Endothelial cell of umbilical vein (primary cell): Measurements from ENCODE around the gene LCNL1. TPM values are rescaled to one million over a fixed set of nuclear protein-coding genes. Genes with fewer than 3 reads are reported as not detected.

ENCODE experiments used
- BruUV-seq: library from RNA; stranded (reverse); fragments of 400-500 nt; replicated peaks from 2 replicates; lab custom pipeline; 2021; lab: Mats Ljungman, UMichigan
- CTCF ChIA-PET: fragments of 300-600, 350-600 bp; sonication (Branson Sonifier 250); formaldehyde crosslinking; loops from one replicate; lab custom pipeline; 2021; ENCODE audit warnings: antibody characterized with exemption, inconsistent platforms; lab: Charles Lee
- POLR2A ChIA-PET: fragments of 300-600, 350-600 bp; sonication (Branson Sonifier 250); formaldehyde crosslinking; loops from one replicate; lab custom pipeline; 2021; ENCODE audit warnings: antibody characterized with exemption, inconsistent platforms; lab: Charles Lee
- DNase-seq: peaks from one replicate; pipeline ENCODE4 v3.0.0-alpha.2; 2011; ENCODE audit warnings: low read depth, low spot score
- FAIRE-seq: peaks from 2 replicates; lab custom pipeline; 2011; peaks lifted over from hg19 to GRCh38; lab: Jason Lieb, UNC
- H2AFZ ChIP-seq: 2 replicates; pipeline ENCODE4 v1.6.0; 2012; ENCODE audit warnings: low read depth, low read length, control low read depth, inconsistent platforms
- H3K27ac ChIP-seq: 2 replicates; pipeline ENCODE4 v1.5.1; 2011; ENCODE audit warnings: low read depth, mild to moderate bottlenecking, control low read depth, low read length, moderate library complexity; ENCODE audit not compliant: insufficient read depth
- H3K27me3 ChIP-seq, 2 experiments: 2 replicates each; pipeline versions ENCODE4 v1.6.0 to v1.6.1; 2011; ENCODE audit warnings: low read length in 2 of 2, mixed read lengths in 1 of 2; ENCODE audit not compliant: control insufficient read depth in 2 of 2, insufficient read depth in 2 of 2
- H3K36me3 ChIP-seq, 2 experiments: 2 replicates in 1 of 2; 3 replicates in 1 of 2; pipeline ENCODE4 v1.5.1; 2011; ENCODE audit warnings: low read length in 2 of 2, mild to moderate bottlenecking in 1 of 2, moderate library complexity in 1 of 2; ENCODE audit not compliant: control insufficient read depth in 2 of 2, insufficient read depth in 2 of 2; ENCODE audit errors: extremely low read depth in 1 of 2
- H3K4me1 ChIP-seq: 3 replicates; pipeline ENCODE4 v1.5.1; 2011; ENCODE audit warnings: mild to moderate bottlenecking, low read length; ENCODE audit not compliant: control insufficient read depth, insufficient read depth; ENCODE audit errors: extremely low read depth
- H3K4me2 ChIP-seq: 2 replicates; pipeline ENCODE4 v1.6.1; 2011; ENCODE audit warnings: low read length, control low read depth, mixed read lengths; ENCODE audit not compliant: insufficient read depth
- H3K4me3 ChIP-seq, 3 experiments: fragments of 200-600 bp in 1 of 3; sonication (generic), shearing (Covaris generic) in 1 of 3; replicated peaks in 1 of 3; 2 replicates each; pipeline ENCODE4 v1.5.1; 2011 to 2016; ENCODE audit warnings: control low read depth in 3 of 3, low read length in 3 of 3, mild to moderate bottlenecking in 2 of 3, inconsistent platforms in 1 of 3, low read depth in 1 of 3, moderate library complexity in 1 of 3; ENCODE audit not compliant: insufficient read depth in 1 of 3
- H3K79me2 ChIP-seq: 2 replicates; pipeline ENCODE4 v1.6.0; 2012; ENCODE audit warnings: low read length, inconsistent platforms; ENCODE audit not compliant: control insufficient read depth, insufficient read depth
- H3K9ac ChIP-seq: replicated peaks from 2 replicates; pipeline ENCODE3; 2011; ENCODE audit warnings: low read length, control low read depth; ENCODE audit not compliant: insufficient read depth; ENCODE audit errors: extremely low read depth
- H3K9me1 ChIP-seq: replicated peaks from 3 replicates; pipeline ENCODE4 v1.6.0; 2011; ENCODE audit warnings: mild to moderate bottlenecking, low read length; ENCODE audit not compliant: control insufficient read depth, insufficient read depth; ENCODE audit errors: extremely low read depth
- H3K9me3 ChIP-seq: replicated peaks from 2 replicates; pipeline ENCODE4 v1.5.1; 2012; ENCODE audit warnings: low read length, inconsistent platforms; ENCODE audit not compliant: control insufficient read depth, insufficient read depth
- H4K20me1 ChIP-seq: replicated peaks from 2 replicates; pipeline ENCODE3; 2011; ENCODE audit warnings: mild to moderate bottlenecking, low read length; ENCODE audit not compliant: control insufficient read depth, insufficient read depth; ENCODE audit errors: extremely low read depth
- CTCF ChIP-seq, 2 donors: IDR thresholded peaks; 1 replicate in 1 of 2; 2 replicates in 1 of 2; pipeline ENCODE4 v1.5.1; 2011; ENCODE audit warnings: low read length in 2 of 2, mild to moderate bottlenecking in 2 of 2, moderate library complexity in 2 of 2, control low read depth in 1 of 2, inconsistent platforms in 1 of 2, low read depth in 1 of 2; ENCODE audit not compliant: insufficient read depth in 1 of 2; ENCODE audit errors: extremely low read depth in 1 of 2
- FOS ChIP-seq: IDR thresholded peaks from 2 replicates; pipeline ENCODE4 v1.6.1; 2011; ENCODE audit warnings: mild to moderate bottlenecking, low read length, moderate library complexity, borderline replicate concordance; ENCODE audit not compliant: insufficient read depth
- JUN ChIP-seq: IDR thresholded peaks from 2 replicates; pipeline ENCODE4 v1.6.1; 2011; ENCODE audit warnings: borderline replicate concordance, low read depth; ENCODE audit not compliant: insufficient read length, insufficient read depth
- POLR2A ChIP-seq: IDR thresholded peaks from 2 replicates; pipeline ENCODE4 v1.6.1; 2012; ENCODE audit warnings: low read depth, mild to moderate bottlenecking, control low read depth, low read length
- POLR2AphosphoS5 ChIP-seq: IDR thresholded peaks from 2 replicates; pipeline ENCODE4 v1.6.1; 2012; ENCODE audit warnings: low read depth, mild to moderate bottlenecking, control low read depth, low read length, moderate library complexity; ENCODE audit not compliant: insufficient read depth
- dilution Hi-C: fragments of 300-500 bp; cut with MboI; formaldehyde crosslinking; loops from one replicate; pipeline ENCODE4 v1.15.0; 2019; ENCODE audit warnings: low sequenced_read_pairs; ENCODE audit not compliant: extremely low pct_ligation_motif_present
- intact Hi-C: fragments of 100-400 bp; cut with micrococcal nuclease; formaldehyde crosslinking; loops from one replicate; pipeline ENCODE4 v1.10.0; 2022
- polyA plus RNA-seq, 4 experiments: library from polyadenylated mRNA; depleted of rRNA in 3 of 4; stranded (reverse) in 3 of 4; unstranded in 1 of 4; fragments of >200 nt; gene quantifications; 2 replicates each; pipeline versions ENCODE4 v1.2.1 to v1.2.3, GENCODE V29; 2011 to 2012; ENCODE audit warnings: missing spikeins in 1 of 4
- total RNA-seq: library from RNA; stranded (reverse); gene quantifications from 2 replicates; pipeline ENCODE4 v1.2.3, GENCODE V29; 2021
- TF ChIP-seq, protein P1 (sequence below): IDR thresholded peaks from 2 replicates; pipeline ENCODE4 v1.6.1; 2011; ENCODE audit not compliant: insufficient read depth, insufficient read length

The LCNL1 gene
- total and polyA plus RNA-seq, 2 donors (not counting 3 experiments of a cell fraction or from before 2014, with no cell fraction given) = not detected

- intact Hi-C loops (loop anchor here (5.0 kb wide), 1 partner anchor 72 kb away; the partner anchor contains the start of gene EDF1), dilution Hi-C loops (loop anchor here (25.0 kb wide), 1 partner anchor 127 kb away; the partner anchor contains the start of gene RABL6)
- H3K9me3 ChIP-seq = no peaks in the 10 kb centered on the region
- H3K27ac ChIP-seq = no peak overlapping the region
- no peaks in the 10 kb centered on the region for H4K20me1 ChIP-seq
- DNase-seq (no peak), FAIRE-seq (no peak)
- TF ChIP-seq JUN (no peak), POLR2AphosphoS5 (no peak), POLR2A (no peak), CTCF (IDR thresholded peaks at IDR 0.05; ENCODE audit: extremely low read depth in 1 of 2, insufficient read depth in 1 of 2, low read depth in 1 of 2, low read length in 2 of 2) (no peak), FOS (no peak)
- TF ChIP-seq, protein P1, sequence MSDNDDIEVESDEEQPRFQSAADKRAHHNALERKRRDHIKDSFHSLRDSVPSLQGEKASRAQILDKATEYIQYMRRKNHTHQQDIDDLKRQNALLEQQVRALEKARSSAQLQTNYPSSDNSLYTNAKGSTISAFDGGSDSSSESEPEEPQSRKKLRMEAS = no peak
- peaks cover 2 to 31% of the 10 kb centered on the region in 2 experiments for H3K36me3 ChIP-seq
- H3K4me3 ChIP-seq = no peak overlapping the region
- no peak overlapping the region for H2AFZ ChIP-seq
- H3K9ac ChIP-seq = no peak overlapping the region
- H3K79me2 ChIP-seq = peaks cover 26% of the 10 kb centered on the region
- H3K27me3 ChIP-seq = no peaks in the 10 kb centered on the region
- BruUV-seq = no TSS peak
- no peaks in the 10 kb centered on the region for H3K4me1 ChIP-seq
- POLR2A ChIA-PET = interaction anchor here (0.7 kb wide), 1 partner anchor 21 kb away, joined by 6 read pairs; no protein-coding TSS in a partner anchor
- CTCF ChIA-PET = interaction anchor here (1.2 to 1.4 kb wide), 2 partner anchors 19 to 43 kb away, joined by 3 read pairs; no protein-coding TSS in a partner anchor
- H3K9me1 ChIP-seq = no peaks in the 10 kb centered on the region
- no peak overlapping the region for H3K4me2 ChIP-seq
These were observed 43.3 kb upstream of the LCNL1 start for GRCh38 chr9:136939431-136939995.
